ENCODE results near the gene CDHR3. TPM values are rescaled to one million over a fixed set of nuclear protein-coding genes. Genes with fewer than 3 reads are reported as not detected.

Gene CDHR3
- total and polyA plus RNA-seq, 10 of the 15 experiments (the other 5 are each of a cell fraction or from before 2014, with no cell fraction given), result 0.06 to 0.11 TPM; not detected in 8

DNA sequence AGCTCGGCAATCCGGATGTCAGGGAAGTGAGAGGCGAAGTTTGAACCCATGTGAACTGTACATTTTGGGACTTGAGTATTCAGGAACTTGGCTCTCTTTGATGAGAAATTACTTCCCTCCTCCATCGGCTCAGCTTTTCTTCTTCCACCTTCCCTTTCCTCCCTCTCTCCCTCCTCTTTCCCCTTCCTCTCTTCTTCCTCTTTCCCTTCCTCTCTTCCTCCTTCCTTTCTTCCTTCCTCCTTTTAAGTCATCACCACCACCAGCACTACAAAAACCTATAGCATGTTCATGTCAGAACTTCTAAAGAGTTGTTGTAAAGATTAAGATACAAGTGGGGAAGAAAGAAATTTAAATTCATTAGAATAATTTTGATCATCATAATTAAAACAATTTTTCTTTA, 31.9 kb upstream of the CDHR3 start:
- TF ChIP-seq, protein P1, sequence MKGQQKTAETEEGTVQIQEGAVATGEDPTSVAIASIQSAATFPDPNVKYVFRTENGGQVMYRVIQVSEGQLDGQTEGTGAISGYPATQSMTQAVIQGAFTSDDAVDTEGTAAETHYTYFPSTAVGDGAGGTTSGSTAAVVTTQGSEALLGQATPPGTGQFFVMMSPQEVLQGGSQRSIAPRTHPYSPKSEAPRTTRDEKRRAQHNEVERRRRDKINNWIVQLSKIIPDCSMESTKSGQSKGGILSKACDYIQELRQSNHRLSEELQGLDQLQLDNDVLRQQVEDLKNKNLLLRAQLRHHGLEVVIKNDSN (IDR thresholded peaks at IDR 0.05; ENCODE audit: borderline replicate concordance, extremely low read length, insufficient read depth, low read depth, low read length), result no peak
- TF ChIP-seq, protein P2, sequence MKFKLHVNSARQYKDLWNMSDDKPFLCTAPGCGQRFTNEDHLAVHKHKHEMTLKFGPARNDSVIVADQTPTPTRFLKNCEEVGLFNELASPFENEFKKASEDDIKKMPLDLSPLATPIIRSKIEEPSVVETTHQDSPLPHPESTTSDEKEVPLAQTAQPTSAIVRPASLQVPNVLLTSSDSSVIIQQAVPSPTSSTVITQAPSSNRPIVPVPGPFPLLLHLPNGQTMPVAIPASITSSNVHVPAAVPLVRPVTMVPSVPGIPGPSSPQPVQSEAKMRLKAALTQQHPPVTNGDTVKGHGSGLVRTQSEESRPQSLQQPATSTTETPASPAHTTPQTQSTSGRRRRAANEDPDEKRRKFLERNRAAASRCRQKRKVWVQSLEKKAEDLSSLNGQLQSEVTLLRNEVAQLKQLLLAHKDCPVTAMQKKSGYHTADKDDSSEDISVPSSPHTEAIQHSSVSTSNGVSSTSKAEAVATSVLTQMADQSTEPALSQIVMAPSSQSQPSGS (IDR thresholded peaks at IDR 0.05; ENCODE audit: low read length), result no peak
- TF ChIP-seq, protein P3, sequence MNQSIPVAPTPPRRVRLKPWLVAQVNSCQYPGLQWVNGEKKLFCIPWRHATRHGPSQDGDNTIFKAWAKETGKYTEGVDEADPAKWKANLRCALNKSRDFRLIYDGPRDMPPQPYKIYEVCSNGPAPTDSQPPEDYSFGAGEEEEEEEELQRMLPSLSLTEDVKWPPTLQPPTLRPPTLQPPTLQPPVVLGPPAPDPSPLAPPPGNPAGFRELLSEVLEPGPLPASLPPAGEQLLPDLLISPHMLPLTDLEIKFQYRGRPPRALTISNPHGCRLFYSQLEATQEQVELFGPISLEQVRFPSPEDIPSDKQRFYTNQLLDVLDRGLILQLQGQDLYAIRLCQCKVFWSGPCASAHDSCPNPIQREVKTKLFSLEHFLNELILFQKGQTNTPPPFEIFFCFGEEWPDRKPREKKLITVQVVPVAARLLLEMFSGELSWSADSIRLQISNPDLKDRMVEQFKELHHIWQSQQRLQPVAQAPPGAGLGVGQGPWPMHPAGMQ (IDR thresholded peaks at IDR 0.05; ENCODE audit: borderline replicate concordance), result no peak
- no peak for TF ChIP-seq NFXL1 (IDR thresholded peaks at IDR 0.05; ENCODE audit: borderline replicate concordance)
- no peak for TF ChIP-seq EGR1 (IDR thresholded peaks at IDR 0.05; ENCODE audit: borderline replicate concordance in 1 of 2, low read depth in 2 of 2, low read length in 2 of 2)
- no peak for TF ChIP-seq CBX5 (IDR thresholded peaks at IDR 0.05; ENCODE audit: low read depth)
- TF ChIP-seq HCFC1 (IDR thresholded peaks at IDR 0.05; ENCODE audit: low read length), result no peak
- WGBS (ENCODE audit: insufficient coverage, insufficient replicate concordance, low lambda C conversion rate, missing lambda C conversion rate), result 22% methylated on average over 4 of the region's 4 CpGs
- Histone ChIP-seq H3K36me3 (ENCODE audit: control insufficient read depth in 2 of 2, insufficient read depth in 2 of 2, low read length in 1 of 2) (no peaks in the 10 kb centered on the region), H3K4me2 (ENCODE audit: control insufficient read depth, insufficient read depth) (no peak overlapping the region), H2AFZ (ENCODE audit: control insufficient read depth, low read depth, low read length) (no peak overlapping the region), H3K27me3 (replicated peaks in 1 of 2; ENCODE audit: control insufficient read depth in 2 of 2, insufficient read depth in 2 of 2, low read length in 1 of 2) (no peaks in the 10 kb centered on the region; a peak in 1 of 4 replicates), H4K20me1 (ENCODE audit: control insufficient read depth, insufficient read depth) (no peaks in the 10 kb centered on the region), H3K4me3 (no peak overlapping the region), H3K9me3 (replicated peaks; ENCODE audit: control insufficient read depth, insufficient read depth, low read length) (no peaks in the 10 kb centered on the region), H3K79me2 (ENCODE audit: control insufficient read depth, insufficient read depth, low read length) (no peaks in the 10 kb centered on the region), H3K9ac (ENCODE audit: control insufficient read depth, insufficient read depth, low read length) (no peak overlapping the region), H3K4me1 (ENCODE audit: control insufficient read depth, insufficient read depth, low read length) (no peaks in the 10 kb centered on the region), H3K27ac (ENCODE audit: control insufficient read depth, insufficient read depth) (no peak overlapping the region)
- FAIRE-seq, result no peak
- ChIA-PET SMC1A (ENCODE audit: uncharacterized antibody, unreplicated experiment) (no interaction called here), POLR2A (no interaction called here), CTCF (interaction anchor here (1.3 kb wide), 1 partner anchor 111 kb away, joined by 3 read pairs; no protein-coding TSS in a partner anchor), RAD21 (ENCODE audit: unreplicated experiment) (interaction anchor here (1.6 kb wide), 1 partner anchor 165 kb away, joined by 5 read pairs; no protein-coding TSS in a partner anchor)
- in situ Hi-C loops (cut with MboI), result no loop called here
- intact Hi-C loops (cut with micrococcal nuclease; ENCODE audit: unreplicated experiment), result no loop called here
- no peak for DNase-seq (ENCODE audit: low read depth, low spot score)
- no peak for ATAC-seq
- no TSS peak for BruUV-seq (replicated peaks)

All from GM12878 (cell line).